Ascending aorta (tissue), 2 donors: ENCODE data around the gene KRTAP10-9. TPM values are rescaled to one million over a fixed set of nuclear protein-coding genes. Genes with fewer than 3 reads are reported as not detected.
"Not testable (repeated sequence)": the region's sequence is repeated elsewhere in the genome, so short reads cannot be mapped to it uniquely, and the experiment has no call there.

ENCODE experiments used
- DNase-seq, 2 donors: peaks; one replicate each; pipeline ENCODE4 v3.0.0-alpha.2; 2019; ENCODE audit warnings: low spot score in 2 of 2
- H3K27ac ChIP-seq, 2 donors: fragments of 200-600 bp; sonication (generic); one replicate each; pipeline ENCODE4 v1.5.1; 2016 to 2017; ENCODE audit warnings: mild to moderate bottlenecking in 1 of 2
- H3K27me3 ChIP-seq: fragments of 200-600 bp; sonication (generic); one replicate; pipeline ENCODE4 v1.5.1; 2017
- H3K36me3 ChIP-seq, 2 donors: fragments of 200-600 bp; sonication (generic); one replicate each; pipeline ENCODE4 v1.5.1; 2016
- H3K4me1 ChIP-seq, 2 donors: fragments of 200-600 bp; sonication (generic); one replicate each; pipeline ENCODE4 v1.5.1; 2016 to 2017; ENCODE audit warnings: mild to moderate bottlenecking in 1 of 2
- H3K4me3 ChIP-seq, 2 donors: fragments of 200-600 bp; sonication (generic); one replicate each; pipeline ENCODE4 v1.5.1; 2016 to 2017; ENCODE audit warnings: mild to moderate bottlenecking in 1 of 2
- H3K9me3 ChIP-seq, 2 donors: fragments of 200-600 bp; sonication (generic); one replicate each; pipeline ENCODE4 v1.5.1; 2016
- CTCF ChIP-seq, 3 experiments: fragments of 200-600 bp in 2 of 3; fragments of 450-650 bp in 1 of 3; sonication (generic) in 2 of 3; IDR thresholded peaks; one replicate each; pipeline ENCODE4 v1.5.1; 2016 to 2019; ENCODE audit warnings: antibody characterized with exemption in 3 of 3, mild to moderate bottlenecking in 1 of 3, moderate library complexity in 1 of 3
- intact Hi-C: fragments of 100-400 bp; cut with DNase I; formaldehyde crosslinking; loops from one replicate; pipeline ENCODE4 v1.15.1; 2023
- total RNA-seq: library from RNA; depleted of rRNA; stranded (reverse); fragments of >200 nt; gene quantifications from one replicate; pipeline ENCODE4 v1.1.0, GENCODE V29; 2016

KRTAP10-9 gene
- total RNA-seq, 1 donor from 2014 or later = not detected

- no peaks in the 10 kb centered on the region for H3K9me3 ChIP-seq
- no peak overlapping the region for H3K27ac ChIP-seq
- H3K27me3 ChIP-seq = no peaks in the 10 kb centered on the region
- intact Hi-C loops = no loop called here
- TF ChIP-seq CTCF (IDR thresholded peaks at IDR 0.05) = no peak
- DNase-seq = no peak
- no peak overlapping the region for H3K4me3 ChIP-seq
- H3K4me1 ChIP-seq = no peaks in the 10 kb centered on the region
- no peaks in the 10 kb centered on the region for H3K36me3 ChIP-seq
Observed at GRCh38 chr21:44589586-44590305, 37.1 kb upstream of the KRTAP10-9 start.

GRCh38 chr21:44590311-44590721 is 36.6 kb upstream of the KRTAP10-9 start:
- no peaks in the 10 kb centered on the region for H3K27me3 ChIP-seq
- intact Hi-C loops = no loop called here
- no peak for DNase-seq
- H3K9me3 ChIP-seq = no peaks in the 10 kb centered on the region
- H3K4me3 ChIP-seq = no peak overlapping the region
- no peaks in the 10 kb centered on the region for H3K4me1 ChIP-seq
- H3K36me3 ChIP-seq = no peaks in the 10 kb centered on the region
- H3K27ac ChIP-seq = no peak overlapping the region
- TF ChIP-seq CTCF (IDR thresholded peaks at IDR 0.05) = no peak

DNA sequence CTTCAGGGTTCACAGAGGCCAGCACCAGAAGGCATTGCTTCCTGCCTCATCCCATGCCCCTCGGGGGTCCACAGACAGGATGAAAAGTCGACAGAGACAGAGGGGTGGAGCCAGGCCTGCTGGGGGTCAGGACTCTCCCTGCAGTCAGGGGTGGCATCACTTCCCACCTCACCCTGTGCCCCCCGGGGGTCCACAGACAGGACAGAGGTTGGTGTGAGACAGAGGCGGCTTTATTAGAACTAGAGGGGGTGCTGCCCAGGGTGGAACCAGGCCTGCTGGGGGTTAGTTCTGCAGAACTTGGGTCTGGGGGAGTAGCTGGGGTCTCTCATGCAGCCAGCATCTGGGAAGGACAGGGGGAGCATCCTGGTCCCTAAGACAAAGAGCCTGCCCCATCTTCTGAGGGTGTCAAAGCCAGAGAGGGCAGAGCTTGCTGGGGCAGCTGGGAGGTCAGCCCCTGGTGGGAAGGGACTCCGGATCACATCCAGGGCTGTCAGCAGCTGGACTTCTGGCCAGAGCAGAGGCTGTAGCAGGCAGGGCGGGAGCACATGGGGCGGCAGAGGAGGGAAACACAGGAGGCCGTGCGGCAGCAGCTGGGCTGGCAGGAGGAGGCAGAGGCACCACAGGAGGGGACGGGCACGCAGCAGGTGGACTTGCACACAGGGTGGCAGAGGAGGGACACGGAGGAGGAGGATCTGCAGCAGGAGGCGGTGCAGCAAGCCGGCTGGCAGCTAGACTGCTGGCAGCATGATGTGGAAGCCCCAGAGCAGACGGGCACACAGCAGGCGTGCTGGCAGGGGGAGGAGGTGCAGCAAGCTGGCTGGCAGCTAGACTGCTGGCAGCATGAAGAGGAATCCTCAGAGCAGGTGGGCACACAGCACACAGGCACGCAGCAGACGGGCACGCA is 35.7 kb upstream of the KRTAP10-9 start:
- H3K4me3 ChIP-seq, intact Hi-C loops, H3K36me3 ChIP-seq, DNase-seq, H3K27ac ChIP-seq, H3K4me1 ChIP-seq, H3K27me3 ChIP-seq, H3K9me3 ChIP-seq: not testable (repeated sequence)

DNA sequence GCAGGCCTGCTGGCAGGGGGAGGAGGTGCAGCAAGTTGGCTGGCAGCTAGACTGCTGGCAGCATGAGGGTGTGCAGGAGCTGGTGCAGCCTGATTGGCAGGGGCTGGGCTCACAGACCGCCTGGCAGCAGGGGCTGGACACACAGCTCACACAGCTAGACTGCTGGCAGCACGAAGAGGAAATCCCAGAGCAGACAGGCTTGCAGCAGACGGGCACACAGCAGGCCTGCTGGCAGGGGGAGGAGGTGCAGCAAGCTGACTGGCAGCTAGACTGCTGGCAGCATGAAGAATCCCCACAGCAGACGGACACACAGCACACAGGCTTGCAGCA is 35.1 kb upstream of the KRTAP10-9 start:
- H3K4me1 ChIP-seq, H3K9me3 ChIP-seq, H3K36me3 ChIP-seq, DNase-seq, H3K27ac ChIP-seq, H3K27me3 ChIP-seq, H3K4me3 ChIP-seq, intact Hi-C loops: not testable (repeated sequence)

GRCh38 chr21:44592446-44593311 is 34.2 kb upstream of the KRTAP10-9 start, which contains the start of gene KRTAP10-6:
Gene KRTAP10-6, minus strand, starts transcription at chr21:44592505. Its CDS starts 21 bp downstream, at chr21:44592484.
- Histone ChIP-seq H3K27ac (no peak within 1 kb of the TSS), H3K4me1 (no peaks in the 10 kb centered on the region), H3K4me3 (no peak within 1 kb of the TSS), H3K27me3 (no peaks in the 10 kb centered on the region), H3K9me3 (no peaks in the 10 kb centered on the region), H3K36me3 (no peaks in the 10 kb centered on the region)
- DNase-seq = no peak
- intact Hi-C loops = no loop called here
- TF ChIP-seq CTCF (IDR thresholded peaks at IDR 0.05) = no peak

- intact Hi-C loops = no loop called here
- Histone ChIP-seq H3K4me1 (no peaks in the 10 kb centered on the region), H3K9me3 (no peaks in the 10 kb centered on the region), H3K4me3 (no peak overlapping the region), H3K36me3 (no peaks in the 10 kb centered on the region), H3K27ac (no peak overlapping the region), H3K27me3 (no peaks in the 10 kb centered on the region)
- TF ChIP-seq CTCF (IDR thresholded peaks at IDR 0.05) = no peak
- no peak for DNase-seq
Observed at GRCh38 chr21:44593598-44594405, 33.1 kb upstream of the KRTAP10-9 start.
